Inflammatory macrophage treated with lipopolysaccharide for 1 hour (primary cell): ENCODE measurements around the gene DNAJC25.
"Not testable (repeated sequence)": the region's sequence is repeated elsewhere in the genome, so short reads cannot be mapped to it uniquely, and the experiment has no call there.

Experiments used
- DNase-seq, 2 donors: peaks; one replicate each; pipeline ENCODE4 v3.0.0-alpha.2; 2020 to 2022

The DNAJC25 gene

DNA sequence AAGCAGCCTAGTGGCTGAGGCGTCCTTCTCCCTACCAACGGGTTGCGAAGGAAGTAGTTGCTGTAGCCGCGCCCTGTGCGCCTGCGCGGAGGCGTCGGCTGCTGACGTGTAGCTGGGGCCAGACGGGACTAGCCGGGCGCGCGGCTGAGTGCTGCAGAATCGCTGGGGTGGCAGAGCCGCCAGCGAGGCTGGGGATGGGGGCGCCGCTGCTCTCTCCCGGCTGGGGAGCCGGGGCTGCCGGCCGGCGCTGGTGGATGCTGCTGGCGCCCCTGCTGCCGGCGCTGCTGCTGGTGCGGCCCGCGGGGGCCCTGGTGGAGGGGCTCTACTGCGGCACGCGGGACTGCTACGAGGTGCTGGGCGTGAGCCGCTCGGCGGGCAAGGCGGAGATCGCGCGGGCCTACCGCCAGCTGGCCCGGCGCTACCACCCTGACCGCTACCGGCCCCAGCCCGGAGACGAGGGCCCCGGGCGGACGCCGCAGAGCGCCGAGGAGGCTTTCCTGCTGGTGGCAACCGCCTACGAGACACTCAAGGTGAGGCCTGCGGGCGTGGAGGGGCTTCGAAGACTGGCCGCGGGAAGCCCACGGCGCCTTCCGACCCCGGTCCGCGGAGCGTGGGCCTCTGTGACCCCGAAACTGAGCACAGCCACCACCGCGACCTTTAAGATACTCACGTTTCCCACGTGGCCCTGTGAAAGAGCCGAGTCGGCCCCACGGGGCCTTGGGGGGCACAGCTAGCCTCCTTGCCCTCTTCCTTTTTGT, at the start of gene DNAJC25:
TSS of gene DNAJC25 (plus strand) at position 121 of the 758 bp plus-strand sequence. CDS start at position 195, 74 bp downstream.
- peak; percentile 97 for DNase-seq

DNA sequence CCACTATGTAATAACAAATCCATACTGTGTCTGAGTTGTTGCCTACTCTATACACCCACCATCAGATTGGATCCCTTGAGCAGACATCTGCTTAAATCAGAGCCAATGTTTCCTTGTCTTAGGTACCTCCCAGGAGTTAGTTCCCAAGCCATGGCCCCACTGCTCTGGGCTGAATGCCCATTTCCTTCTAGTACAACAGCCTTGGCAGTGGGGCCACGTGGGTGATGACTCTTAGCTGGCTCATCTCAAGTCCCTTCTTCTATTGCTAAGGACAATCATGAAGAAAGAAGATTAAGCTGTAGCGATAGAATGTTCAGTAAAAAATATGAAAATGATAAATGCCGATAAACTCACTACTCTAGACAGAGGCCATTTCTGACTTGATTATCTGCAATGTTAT, 48.2 kb upstream of the DNAJC25 start:
- no peak for DNase-seq

DNA sequence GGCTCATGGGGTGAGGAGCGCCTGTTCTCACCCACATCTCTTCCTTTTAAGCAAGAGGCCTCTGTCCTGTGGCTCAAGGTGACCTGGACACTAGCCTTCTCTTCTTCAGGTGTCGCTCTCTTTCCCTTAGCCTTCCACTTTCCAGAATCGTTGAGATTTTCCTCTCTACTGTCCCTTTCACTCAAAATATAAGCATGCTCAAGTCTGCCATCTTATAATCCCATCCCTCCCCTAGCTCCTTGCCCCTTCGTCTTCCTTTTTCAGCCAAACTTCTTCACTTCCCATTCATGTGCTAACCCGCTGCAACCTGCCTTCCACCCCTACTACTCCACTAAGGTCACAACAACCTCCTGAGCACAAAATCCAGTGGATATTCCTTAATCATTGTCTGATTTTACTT, 44.8 kb upstream of the DNAJC25 start:
- DNase-seq = no peak

DNA sequence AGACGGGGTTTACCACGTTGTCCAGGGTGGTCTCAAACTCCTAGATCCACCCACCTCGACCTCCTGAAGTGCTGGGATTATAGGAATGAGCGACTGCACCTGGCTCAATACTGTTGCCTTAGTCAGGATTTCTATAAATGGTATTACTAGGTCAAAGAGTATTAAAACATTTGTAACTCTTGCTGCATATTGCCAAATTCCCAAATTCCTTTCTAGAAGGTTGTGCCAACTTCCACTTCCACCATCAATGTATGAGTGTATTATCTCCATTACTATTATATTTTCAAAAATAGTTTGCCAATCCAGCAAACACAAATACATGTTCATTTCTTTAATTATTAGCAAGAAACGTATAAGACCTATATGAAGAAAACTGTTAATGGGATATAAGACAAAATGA, 42.3 kb upstream of the DNAJC25 start:
- DNase-seq = no peak

DNA sequence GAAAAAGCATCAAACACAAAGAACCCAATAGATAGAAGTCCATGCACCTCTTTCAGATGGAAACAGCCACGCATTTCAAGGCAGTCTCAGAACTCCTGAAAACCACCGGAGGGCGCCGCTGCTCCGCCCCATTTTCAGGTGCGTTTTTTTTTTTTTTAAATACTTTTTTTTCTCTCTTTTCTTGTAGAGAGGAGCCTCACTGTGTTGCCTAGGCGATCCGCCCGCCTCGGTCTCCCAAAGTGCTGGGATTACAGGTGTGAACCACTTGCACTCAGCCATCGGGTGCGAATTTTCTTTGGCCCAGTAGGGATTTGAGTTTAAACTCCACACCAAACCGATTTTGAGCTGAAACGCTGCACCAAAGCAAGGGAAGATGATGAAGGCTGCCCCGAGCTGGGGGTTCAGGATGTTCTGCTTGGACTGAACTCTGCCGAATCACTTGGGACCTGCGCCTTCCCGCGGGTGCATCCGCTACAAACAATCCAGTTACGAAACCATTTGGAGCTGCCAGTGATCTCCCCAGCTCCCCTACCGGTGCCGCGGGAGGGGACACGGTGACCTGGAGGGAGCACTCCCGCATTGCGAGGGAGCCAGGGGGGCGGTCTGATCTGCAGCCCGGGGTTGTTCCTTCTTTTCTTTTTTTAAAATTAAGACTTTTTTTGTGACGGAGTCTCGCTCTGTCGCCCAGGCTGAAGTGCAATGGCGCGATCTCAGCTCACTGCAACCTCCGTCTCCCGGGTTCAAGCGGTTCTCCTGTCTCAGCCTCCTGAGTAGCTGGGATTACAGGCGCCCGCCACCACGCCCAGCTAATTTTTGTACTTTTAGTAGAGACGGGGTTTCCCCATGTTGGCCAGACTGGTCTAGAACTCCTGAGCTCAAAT, 33.0 kb upstream of the DNAJC25 start:
- peak; percentile 36 to 51 for DNase-seq

DNA sequence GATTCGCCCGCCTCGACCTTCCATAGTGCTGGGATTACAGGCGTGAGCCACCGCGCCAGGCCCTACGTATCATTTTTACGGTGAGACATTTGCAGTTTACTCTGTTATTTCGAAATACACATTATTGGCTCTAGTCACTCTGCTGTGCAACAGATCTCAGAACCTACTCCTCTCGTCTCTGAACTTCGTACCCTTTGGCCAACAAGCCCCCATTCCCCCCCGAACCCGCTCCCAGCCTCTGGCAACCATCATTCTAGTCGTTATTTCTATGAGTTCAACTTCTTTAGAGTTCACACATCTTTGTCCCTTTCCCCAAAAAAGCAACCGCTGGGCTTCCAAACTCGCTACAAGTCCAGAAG, 32.4 kb upstream of the DNAJC25 start:
- peak; percentile 7 to 26 for DNase-seq

DNA sequence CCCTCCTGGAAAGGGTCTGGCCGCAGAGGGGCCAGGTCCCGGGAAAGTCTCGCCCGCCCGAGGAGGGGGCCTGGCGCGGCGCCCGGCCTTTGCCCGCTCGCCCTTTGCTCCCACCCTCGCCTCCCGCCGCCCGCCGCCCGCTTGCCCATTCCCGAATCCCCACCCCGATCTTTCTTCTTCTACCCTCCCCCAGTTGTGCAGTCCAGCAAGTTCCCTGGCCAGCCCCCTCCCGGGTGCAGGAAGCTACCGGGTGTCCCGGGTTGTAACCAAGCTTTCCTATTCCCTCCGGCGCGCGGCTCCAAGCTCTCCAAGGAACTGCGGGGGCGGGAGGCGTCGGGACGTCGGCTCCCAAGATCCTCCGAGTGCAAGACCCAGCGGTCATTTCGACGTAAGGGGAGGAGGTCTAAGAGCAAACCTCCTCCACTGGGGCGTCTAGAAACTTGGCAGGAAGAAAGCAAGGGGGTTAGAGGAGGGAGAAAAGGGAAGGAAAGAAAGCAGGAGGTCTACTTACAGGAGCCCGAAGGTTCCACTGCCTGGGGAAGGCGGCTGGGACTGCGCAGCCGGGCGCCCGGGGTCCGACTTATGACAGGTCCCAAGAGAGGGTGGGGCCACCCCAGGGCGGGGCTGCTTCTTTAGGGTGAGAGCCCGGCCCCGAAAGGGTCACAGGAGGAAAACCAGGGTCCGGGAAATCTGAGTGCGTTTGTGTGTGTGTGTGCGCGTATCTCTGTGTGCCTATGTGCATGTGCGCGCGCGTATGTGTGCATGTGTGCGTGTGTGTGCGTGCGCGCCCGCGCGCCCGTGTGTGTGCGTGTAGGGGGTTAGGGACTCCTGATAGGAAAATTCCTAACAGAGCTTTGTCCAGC, 31.8 kb upstream of the DNAJC25 start, which contains the start of gene PTGR1:
TSS of gene PTGR1 (minus strand) at position 556 of the 863 bp plus-strand sequence. CDS start 2,225 bp downstream, outside the sequence.
- peak; percentile 78 to 87 for DNase-seq

DNA sequence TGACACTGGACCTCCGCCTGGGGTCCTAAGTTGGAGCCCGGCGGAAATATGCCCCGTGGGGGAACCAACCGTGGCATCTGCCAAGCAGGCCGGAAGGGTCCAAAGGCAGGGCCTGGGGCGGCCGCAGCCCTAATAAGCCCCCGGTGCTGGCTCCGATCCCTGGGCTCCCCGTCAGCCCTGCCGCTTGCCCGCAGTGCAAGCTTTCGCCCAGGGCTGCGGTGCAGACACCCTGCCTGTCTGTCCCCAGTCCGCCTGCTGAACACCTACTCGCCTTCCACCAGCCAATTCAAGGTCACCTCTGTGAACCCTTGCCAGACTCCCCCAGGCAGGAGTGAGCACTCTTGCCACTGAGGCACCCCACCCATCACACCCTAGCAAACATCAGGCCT, 31.2 kb upstream of the DNAJC25 start:
- DNase-seq = no peak

DNA sequence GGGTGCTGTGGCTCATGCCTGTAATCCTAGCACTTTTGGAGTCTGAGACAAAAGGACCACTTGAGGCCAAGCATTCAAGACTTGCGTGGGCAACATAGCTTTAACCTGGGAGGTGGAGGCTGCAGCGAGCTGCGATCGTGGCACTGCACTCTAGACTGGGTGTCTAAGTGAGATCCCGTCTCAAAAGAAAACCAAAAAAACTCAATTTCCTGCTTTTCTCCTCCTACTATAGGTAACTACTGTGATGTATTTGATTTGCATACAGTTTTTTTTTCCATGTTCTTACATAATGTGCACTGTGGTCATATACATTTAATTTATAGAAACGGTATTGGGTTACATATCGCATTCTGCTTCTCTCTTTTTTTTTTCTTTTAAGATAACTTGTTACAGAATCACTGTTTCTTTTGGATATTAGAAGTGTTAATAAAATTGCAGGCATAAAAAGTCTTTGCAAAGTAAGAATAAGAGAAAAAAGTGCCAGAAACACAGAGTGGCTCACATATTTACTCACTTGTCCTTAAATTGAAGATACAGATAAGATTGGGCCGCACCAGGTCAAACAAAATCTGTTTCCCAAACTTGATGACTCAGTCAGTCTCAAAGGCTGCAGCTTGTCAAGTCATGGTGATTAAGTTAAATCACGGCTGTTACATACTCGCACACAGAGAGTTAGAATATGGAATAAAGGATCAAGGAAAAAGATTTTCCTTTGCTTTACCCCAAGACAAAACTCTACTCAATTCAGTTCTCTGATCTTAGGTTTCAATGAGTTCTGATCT, 29.7 kb upstream of the DNAJC25 start:
- DNase-seq = peak; percentile 15 to 16

DNA sequence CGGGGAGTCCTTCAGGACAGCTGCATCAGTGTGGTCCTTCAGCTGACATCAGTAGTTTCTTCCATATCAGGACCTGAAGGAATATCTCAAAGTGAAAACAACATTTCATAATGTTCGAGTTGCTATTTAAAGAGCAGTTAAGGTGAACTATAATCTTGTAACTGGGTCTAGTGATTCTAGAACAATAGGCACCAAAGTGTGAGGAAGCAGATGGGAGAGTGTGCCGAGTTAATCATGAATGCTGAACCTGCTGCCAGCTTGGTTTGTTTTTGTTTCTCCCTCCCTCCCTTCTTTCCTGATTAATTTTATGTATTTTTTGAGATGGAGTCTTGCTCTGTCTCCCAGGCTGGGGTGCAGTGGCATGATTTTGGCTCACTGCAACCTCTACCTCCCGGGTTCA, 28.1 kb upstream of the DNAJC25 start:
- DNase-seq = no peak

DNA sequence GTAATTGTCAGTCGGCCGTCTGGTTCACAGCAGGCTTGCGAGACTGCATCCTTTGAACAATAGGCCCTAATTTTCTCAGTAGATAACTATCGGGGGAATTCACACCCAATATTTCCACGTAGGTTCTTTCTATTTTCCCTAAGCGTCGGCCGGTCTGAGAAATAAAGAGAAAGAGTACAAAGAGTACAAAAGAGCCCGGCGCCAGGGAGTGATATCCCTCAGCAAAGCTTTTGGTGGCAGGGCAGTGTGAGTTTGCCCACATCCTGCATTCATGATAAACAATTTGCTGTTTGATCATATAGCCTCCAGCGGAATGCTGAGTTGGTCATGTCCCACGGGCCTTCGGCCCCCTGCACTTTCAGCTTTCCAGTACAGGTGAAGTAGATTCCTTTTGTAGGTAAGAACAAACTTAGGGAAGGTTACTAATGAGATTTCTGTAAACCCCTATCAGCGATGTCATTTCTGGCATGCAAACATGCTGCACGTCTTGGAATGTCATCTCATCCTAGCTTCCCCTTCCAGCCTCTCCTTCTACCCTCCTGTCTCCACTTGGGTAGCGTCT, 27.0 kb upstream of the DNAJC25 start:
- DNase-seq = no peak

DNA sequence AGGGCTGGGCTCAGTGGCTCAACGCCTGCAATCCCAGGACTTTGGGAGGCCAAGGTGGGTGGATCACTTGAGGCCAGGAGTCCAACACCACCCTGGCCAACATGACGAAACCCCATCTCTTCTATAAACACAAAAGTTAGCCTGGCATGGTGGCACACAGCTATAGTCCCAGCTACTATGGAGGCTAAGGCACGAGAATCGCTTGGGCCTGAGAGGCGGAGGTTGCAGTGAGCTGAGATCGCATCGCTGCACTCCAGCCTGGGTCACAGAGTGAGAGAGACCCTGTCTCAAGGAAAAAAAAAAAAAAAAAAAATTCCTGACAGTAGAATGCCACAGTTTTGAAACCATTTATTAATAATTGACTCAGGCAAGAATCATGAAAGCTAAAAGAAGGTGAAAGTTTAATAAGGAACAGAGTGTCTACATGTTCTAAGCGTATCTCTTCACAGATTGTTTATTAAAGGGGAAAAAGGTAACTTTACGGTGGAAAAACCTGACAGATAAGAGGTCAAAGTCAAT, 26.0 kb upstream of the DNAJC25 start:
- no peak for DNase-seq

DNA sequence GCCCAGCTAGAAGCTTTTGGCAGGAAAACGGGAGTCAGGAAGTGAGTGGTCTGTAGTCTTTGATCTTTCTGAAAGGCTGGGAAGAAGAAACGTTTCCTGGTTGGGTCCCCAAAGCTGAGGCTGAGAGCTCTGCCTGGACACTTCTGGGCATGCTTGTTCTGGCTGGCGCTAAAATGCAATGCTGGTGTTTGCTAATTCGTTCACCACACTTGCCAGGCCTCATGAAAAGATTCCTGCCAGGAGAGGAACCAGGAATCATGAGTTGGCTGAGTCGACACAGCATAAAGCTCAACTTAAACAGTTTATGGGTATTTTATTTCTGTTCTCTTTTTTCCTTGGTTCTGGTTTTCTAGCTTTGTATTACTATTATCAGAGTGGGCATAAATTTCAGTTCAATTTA, 21.0 kb upstream of the DNAJC25 start:
- DNase-seq = no peak

DNA sequence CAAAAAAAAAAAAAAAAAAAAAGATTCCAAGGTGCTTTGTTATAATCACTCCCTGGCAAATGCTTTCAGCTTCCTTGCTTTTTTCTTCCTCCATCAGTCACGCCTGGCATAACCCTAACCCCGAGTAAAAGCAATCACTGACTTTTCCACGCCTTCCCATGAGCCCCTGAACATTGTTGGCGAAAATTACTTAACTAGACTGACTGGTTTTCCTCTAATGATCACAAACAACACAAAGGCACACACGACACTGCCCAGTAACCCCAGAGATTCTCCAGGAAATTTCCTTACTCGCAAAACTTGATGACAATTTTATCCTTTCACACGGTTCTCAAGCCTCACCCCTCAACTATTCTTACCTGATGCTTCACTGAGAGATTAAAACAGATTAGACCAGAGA, 20.3 kb upstream of the DNAJC25 start:
- DNase-seq = no peak

DNA sequence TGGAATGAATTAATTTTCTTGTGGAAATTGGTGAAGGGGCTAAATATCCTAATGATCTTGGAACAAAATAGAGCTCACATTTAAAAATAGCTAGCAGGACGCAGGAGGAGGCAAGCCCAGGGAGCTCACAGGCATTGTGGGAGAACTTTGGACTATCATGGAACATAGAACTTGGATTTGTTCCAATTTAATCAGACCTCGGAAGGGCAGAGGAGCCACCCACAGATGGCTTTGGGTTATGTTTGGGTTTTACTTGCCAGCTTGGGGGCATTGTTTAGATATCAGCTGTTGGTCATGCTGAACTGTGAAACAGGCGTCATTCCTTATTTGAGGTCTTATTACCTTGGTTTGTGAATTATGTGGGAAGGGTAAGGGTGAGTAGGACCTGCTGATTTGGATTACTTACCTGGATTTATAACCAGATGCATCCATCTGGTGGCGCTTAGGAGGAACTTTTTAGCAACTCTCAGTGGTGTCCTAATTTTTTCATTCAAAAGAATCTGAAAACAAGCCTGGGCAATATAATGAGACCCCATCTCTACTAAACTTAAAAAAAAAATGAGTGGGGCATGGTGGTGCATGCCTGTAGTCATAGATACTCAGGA, 17.6 kb upstream of the DNAJC25 start:
- no peak for DNase-seq

DNA sequence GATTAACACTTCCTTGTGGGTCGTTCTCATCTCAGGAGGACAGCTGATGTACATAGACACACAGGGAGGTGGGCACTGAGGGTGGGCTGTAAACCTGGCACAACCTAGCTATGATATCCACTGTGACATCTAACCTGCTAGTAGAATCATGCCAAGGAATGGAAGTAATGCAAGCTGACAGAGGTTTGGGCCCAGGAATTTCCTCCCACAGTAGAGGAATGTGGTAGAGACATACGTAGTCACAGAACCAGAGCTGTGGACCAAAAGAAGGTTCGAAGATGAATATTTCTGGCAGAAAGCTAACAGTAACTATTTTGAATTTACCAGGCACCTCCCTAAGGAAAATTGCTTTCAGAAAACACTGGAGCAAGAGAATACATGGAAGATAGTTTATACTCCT, 15.2 kb upstream of the DNAJC25 start:
- DNase-seq = no peak

DNA sequence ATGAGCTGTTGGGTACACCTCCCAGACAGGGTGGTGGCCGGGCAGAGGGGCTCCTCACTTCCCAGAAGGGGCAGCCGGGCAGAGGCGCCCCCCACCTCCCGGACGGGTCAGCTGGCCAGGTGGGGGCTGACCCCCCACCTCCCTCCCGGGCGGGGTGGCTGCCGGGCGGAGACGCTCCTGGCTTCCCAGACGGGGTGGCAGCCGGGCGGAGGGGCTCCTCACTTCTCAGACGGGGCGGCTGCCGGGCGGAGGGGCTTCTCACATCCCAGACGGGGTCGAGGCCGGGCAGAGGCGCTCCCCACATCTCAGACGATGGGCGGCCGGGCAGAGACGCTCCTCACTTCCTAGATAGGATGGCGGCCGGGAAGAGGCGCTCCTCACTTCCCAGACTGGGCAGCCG, 13.8 kb upstream of the DNAJC25 start:
- not testable (repeated sequence) for DNase-seq

DNA sequence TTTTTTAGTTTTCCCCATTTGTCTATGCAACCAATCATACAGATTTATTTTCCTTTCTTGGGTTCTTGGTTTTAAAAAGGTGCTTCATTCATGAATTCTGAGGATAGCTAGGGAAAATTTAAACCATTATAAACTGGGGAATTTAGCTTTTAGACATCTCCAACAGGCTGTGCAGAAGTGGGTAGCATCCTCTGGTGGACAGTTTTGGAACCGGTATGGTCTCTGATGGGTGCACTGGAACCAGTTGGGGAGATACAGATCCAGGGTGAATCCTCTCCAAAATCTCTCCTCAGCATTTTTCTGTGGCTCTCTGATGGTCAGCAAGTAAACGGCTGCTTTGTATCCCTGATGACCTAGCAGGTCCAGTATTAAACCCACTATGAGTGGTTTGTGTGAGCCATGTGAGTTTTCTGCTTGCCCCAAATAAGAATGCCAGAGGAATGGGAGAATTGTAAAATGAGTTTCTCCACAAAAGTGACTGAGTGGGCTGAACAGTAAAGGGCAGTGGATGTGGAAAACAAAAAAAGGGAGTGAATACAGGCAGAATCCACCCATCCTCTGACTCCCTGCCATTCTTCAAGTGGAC, 9.1 kb upstream of the DNAJC25 start:
- peak in 1 of 2 donors; percentile 52 for DNase-seq

DNA sequence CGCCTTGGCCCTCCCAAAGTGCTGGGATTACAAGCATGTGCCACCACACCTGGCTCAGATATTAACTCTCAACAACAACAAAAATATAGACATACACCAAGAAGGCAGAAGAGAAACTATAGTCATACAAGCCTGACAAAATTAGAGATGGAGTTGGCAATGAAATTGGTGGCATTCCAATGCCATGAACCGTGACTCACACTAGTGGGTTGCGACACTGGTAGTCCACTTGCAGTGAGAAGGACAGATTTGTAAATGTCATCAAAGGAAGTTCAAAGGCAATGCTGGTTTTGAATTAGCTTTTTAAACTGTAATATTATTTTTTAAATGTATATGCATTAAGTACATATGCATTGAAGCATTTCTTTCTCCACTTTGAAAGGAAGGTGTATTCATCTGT, 8.5 kb upstream of the DNAJC25 start:
- DNase-seq = peak; percentile 86 to 89

DNA sequence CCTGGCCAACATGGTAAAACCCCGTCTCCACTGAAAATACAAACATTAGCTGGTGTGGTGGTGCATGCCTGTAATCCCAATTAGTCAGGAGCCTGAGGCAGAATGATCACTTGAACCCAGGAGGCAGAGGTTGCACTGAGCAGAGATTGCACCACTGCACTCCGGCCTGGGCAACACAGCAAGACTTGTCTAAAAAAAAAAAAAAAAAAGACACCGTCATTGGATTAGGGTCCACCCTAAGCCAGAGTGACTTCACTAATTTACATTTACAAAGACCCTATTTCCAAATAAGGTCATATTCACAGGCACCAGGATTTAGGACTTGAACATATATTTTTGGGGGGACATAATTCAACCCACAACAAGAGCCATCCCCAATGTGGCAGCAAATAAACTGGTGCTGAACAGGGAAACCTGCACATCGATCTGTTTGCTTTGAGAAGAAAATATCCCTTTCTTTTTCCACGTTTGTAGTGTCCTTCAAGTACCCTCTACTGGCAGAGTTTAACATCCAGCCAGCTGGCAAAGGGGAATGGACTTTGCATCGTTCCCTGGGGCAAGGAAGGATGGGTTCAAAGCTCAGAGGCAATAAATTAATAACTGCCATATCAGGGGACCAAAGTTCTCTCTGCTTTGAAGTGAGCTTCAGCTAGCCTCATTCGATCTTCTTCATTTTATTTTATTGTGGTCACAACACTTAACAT, 3.7 kb upstream of the DNAJC25 start:
- no peak for DNase-seq
